ENCODE measurements around the gene RPS8.
A peak's percentile ranks its signal among the peaks of the same experiment; 100 is the strongest.
"Not testable (repeated sequence)": the region's sequence is repeated elsewhere in the genome, so short reads cannot be mapped to it uniquely, and the experiment has no call there.

The RPS8 gene

DNA sequence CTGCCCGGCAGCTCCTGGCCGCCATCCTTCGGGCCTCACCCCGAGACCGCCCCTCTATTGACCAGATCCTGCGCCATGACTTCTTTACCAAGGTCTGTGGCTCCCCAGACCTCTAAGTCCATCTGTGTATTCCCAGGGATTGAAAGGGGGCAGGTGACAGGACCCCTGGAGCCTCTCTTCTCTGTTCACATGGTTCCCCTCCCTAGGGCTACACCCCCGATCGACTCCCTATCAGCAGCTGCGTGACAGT, 27.6 kb downstream of the RPS8 start:
- no peak for DNase-seq (ENCODE audit: low read depth)

DNA sequence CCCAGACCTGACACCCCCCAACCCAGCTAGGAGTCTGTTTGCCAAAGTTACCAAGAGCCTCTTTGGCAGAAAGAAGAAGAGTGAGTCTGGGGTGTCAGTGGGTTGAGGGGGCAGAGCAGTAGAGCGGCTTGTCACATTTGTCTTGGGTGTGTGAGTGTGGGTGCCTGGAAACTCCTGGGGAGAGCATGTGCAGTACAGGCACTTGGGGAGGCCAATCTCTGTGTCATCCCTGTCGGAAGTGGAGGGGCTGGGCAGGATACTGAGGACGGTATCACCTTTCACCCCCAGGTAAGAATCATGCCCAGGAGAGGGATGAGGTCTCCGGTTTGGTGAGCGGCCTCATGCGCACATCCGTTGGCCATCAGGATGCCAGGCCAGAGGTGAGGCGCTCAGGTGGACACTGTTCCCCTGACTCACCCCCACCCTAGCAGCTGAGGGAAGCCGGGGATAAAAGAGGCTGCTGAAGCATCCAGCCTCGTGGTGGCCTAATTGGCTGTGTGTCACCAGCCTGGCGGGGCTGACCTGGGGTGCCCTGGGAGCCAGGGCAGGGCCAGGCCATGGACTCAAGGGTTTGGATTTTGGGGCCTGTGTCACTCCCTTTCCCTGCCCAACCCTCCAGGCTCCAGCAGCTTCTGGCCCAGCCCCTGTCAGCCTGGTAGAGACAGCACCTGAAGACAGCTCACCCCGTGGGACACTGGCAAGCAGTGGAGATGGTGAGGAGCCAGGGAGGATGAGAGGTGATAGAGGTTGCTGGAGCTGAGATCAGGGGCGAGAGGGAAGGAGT, 28.2 kb downstream of the RPS8 start:
- no peak for DNase-seq (ENCODE audit: low read depth)

DNA sequence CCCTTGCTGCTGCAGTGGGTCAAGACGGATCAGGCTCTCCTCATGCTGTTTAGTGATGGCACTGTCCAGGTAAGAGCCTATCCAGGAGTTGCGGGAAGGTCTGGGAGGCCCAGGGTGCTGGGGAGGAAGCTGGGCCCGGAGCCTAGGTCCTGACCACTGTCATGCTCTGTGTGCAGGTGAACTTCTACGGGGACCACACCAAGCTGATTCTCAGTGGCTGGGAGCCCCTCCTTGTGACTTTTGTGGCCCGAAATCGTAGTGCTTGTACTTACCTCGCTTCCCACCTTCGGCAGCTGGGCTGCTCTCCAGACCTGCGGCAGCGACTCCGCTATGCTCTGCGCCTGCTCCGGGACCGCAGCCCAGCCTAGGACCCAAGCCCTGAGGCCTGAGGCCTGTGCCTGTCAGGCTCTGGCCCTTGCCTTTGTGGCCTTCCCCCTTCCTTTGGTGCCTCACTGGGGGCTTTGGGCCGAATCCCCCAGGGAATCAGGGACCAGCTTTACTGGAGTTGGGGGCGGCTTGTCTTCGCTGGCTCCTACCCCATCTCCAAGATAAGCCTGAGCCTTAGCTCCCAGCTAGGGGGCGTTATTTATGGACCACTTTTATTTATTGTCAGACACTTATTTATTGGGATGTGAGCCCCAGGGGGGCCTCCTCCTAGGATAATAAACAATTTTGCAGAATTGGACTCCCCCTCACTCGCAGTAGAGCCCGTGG, 30.1 kb downstream of the RPS8 start:
- no peak for DNase-seq (ENCODE audit: low read depth)

DNA sequence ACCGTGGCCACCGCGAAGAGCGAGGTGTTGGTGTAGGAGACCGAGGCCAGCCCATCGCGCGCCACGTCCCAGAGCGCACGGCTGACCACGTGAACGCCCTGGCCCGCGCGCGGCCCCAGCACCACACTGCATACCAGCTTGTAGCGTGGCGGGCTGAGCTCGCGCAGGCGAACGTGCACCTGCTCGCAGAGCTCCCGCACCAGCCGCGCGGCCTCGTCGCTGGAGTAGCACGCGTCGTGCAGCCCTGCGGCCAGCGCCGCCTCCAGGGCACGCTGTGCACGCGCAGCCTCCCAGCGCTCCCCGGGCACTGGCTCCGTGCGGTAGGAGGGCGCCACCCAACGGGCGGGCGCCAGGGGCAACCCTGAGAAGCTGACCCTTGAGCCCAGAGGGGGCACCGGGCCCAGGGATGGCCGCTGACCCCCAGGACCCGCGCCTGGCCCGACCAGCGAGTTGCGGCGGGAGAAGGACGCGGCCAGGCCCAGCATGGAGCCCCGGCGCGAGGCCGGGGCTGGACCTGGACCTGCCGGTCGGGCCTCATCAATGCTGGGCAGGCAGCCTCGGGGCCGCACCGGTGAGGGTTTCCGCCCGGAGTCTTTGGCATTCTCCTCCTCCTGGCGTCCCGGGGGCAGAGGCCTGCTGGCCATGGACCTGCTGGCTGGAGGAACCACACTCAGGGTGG, 30.8 kb downstream of the RPS8 start:
- no peak for DNase-seq (ENCODE audit: low read depth)

DNA sequence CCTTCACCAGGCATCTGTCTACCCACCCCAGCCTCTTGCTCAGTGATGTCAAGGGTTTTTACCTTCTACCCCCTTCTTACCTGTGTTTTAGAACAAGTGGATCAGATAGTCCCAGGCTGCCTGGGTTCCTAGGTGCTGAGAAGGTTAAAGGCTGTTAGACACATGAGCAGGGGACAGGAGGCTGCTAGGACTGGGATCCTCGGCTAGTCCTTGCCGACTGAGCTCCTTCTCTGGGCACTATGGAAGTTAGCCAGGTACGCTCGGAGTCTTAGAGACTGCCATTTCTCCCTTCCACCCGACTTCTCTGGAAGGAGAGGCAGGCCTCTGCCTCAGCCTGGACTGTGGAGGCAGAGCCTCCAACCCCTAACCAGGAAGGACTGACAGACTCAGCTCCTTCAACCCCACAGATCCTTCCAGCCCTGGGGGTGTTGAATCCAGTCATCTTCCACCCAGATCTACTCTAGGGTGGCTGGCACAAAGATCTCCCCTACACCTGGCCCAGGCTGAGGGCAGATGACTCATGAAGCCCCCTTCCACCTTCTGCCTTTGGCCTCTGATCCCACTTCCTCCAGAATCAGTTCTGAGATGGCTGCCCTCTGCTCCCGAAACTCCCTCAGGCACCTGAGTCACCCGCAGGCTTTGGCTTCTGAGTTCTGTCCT, 31.5 kb downstream of the RPS8 start, which contains the start of gene DYNLT4:
DYNLT4 (minus strand) TSS at position 648 of the 660 bp plus-strand sequence. CDS start 683 bp downstream, outside the sequence.
- no peak for DNase-seq (ENCODE audit: low read depth)

DNA sequence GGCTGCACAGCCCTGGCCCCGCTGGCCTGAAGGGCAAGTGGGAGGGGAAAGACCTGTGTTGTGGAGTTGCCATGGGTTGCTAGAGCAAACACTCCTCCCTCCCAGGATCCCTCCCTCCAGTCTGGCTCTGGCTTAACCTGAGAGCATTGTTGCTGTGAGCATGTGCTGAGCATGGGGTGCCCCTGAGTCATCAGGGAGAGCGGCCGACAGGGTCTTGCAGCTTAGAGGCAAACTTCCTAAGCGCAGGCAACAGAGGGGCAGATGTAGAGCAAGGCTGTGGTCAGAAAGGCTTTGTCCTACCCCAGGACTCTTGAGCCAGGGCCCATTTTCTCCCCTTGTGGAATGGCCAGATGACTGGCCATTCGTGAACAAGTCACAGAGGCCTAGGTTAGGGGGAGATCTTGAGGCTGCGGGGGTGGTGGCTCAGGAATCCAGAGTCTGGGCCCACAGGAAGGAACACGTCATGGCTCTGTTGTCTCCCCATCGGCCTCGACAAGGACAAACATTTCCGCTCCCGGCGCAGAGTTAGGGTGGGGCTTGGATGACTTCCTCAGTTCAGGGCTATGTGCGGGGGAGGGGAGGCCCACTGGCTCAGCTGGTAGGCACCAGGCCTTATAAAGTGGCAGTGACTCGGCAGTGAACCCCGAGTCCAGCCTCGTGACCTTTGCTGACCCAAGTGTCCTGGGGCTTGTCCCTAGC, 32.2 kb downstream of the RPS8 start:
- peak; percentile 100 for DNase-seq (ENCODE audit: low read depth)

DNA sequence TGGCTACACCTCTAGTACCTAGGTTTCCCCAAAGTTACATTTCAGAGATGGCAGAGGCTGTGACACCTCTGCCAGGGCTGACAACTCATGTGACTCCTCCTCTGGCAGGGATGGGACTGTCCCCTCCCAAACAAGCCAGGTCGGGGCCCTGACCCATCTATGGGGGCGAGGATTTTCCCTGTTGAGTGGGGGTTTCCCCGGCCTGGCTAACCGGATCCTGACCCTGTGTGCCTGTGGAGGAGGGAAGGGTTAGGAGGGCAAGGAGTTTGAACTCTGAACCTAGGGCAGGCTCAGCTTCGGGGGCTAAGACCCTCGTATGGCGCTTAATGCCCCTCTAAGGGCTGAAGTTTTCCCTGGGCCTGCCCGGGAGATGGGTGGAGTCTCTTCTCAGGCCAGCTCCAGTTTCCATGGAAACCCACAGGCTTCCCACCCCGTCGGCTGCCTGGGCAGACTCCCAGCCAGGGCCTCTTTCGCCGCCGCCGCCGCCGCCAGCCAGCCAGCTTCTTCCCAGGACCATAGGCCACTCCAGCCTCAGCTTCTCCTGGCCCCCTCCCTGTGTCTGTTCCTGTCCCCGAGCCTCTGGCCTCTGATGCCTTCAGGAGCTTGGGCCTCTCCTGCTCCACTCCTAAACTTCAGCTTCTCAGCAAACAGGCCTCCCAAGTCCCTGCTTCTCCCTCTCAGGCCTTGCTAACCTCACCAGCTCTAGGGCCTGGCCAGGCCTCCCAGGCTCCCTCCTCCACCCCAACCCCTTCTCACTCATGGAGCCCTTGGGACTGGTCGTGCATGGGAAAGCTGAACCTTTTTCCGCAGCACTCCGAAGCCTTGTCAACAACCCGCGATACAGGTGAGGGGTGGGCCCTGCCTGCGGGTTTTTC, 33.0 kb downstream of the RPS8 start, which contains the start of gene BTBD19:
BTBD19 (plus strand) TSS at position 461 of the 875 bp plus-strand sequence; CDS start at position 759, 298 bp downstream.
- peak; percentile 93 for DNase-seq (ENCODE audit: low read depth)

DNA sequence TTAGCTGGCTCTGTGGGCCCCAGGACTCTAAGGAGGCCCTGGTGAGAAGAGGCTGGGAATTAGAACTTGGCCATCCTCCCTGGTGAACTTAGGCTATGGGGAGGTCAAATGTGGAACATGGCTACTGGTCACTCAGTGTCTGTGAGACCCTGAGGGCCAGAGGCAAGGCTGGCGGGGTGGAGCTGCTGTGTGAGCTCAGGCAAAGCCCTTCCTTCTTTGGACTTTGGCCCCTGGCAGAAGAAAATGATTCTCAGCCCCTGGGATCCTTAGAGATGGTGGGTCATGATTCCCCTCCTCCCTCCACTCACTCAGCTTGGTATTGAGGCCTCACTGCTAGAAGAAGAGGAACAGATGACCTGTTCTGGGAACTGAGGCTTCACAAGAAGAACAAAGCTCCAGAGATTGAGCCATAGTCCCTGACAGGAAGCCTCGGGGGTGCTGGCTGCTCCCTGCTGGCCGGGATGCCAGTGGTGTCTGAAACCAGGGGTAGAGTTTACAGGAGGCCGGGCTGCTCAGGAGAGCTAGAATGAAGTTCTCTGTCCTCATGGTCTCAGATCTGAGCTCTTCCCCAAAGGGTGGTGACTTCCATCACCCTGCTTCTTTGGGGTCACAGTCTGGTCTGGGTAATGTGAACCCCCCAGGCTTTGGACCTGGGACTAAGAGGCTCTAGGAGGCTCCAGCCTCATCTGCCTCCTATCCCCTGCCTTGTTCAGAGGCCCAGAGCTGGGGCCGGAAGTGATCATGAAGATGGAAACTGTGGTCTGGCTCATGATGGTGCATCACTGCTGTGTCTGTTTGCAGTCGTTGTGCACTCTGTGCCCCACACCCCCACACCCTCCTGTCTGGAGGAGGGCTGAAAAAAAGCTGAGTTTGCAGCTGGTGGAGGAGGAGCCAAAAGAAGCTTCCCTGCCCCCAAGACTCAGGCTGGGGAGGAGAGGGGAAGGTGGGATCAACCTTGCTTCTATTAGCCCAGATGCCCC, 33.9 kb downstream of the RPS8 start:
- peak; percentile 82 for DNase-seq (ENCODE audit: low read depth)

GRCh38 chr1:44810101-44810761, 34.9 kb downstream of the RPS8 start:
- peak; percentile 42 for DNase-seq (ENCODE audit: low read depth)

DNA sequence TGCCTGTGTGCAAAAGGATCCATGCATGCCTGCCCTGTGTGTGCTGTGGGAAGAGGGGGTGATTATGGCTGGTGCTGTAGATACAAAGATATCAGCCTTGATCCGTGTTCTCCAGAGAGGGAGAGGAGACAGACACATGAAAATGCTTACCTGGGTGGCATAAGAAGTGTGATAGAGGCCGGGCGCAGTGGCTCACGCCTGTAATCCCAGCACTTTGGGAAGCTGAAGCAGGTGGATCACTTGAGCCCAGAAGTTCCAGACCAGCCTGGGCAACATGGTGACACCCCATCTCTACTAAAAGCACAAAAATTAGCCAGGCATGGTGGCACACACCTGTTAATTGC, 35.4 kb downstream of the RPS8 start:
- DNase-seq (ENCODE audit: low read depth): not testable (repeated sequence)

DNA sequence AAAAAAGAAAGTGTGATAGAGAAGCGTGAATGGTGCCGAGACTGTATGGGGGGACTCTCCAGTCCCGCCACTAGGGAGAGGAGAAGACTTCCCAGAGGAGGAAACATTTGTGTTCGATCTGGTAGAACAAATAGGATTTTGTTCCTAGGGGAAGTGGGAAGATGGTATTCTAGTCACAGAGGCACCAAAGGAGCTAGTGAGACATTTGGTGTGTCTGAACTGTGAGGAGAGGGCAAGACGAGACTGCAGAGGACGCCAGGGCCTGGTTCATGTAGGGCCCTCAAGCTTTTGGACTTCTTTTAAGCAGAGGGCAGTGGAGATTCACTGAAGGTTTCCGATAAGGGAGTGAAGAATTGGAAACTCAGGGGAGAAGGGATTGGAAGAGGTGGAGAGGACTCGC, 35.9 kb downstream of the RPS8 start:
- DNase-seq (ENCODE audit: low read depth): no peak

GRCh38 chr1:44812822-44813543, 37.6 kb downstream of the RPS8 start:
- DNase-seq (ENCODE audit: low read depth): no peak

DNA sequence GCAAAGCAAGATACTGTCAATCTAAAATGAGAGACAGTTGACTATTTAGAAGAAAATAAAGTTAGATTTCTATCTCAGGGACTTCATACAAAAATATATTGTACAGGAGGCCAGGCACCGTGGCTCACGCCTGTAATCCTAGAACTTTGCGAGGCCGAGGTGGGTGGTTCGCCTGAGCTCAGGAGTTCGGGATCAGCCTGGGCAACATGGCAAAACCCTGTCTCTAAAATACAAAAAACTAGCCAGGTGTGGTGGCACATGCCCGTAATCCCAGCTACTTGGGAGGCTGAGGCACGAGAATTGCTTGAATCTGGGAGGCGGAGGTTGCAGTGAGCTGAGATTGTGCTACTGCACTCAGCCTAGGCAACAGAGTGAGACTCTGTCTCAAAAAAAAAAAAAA, 40.6 kb downstream of the RPS8 start:
- not testable (repeated sequence) for DNase-seq (ENCODE audit: low read depth)

DNA sequence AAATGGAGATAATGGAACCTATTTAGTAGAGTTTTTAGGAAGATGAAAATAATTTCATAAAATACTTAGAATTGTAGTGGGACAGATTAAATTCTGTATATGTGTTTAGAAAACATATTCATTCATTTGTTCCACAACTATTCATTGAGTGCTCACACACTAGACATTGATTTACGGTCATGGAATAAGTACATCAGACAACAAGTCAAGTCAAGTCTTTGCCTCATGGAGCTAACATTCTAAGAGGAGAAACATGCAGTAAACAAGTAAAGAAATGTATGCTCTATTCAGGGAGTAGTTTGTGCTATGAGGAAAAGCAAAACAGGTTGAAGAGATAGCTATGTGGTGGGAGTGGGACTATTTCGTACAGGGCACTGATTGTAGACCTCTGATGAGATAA, 42.0 kb downstream of the RPS8 start:
- no peak for DNase-seq (ENCODE audit: low read depth)

DNA sequence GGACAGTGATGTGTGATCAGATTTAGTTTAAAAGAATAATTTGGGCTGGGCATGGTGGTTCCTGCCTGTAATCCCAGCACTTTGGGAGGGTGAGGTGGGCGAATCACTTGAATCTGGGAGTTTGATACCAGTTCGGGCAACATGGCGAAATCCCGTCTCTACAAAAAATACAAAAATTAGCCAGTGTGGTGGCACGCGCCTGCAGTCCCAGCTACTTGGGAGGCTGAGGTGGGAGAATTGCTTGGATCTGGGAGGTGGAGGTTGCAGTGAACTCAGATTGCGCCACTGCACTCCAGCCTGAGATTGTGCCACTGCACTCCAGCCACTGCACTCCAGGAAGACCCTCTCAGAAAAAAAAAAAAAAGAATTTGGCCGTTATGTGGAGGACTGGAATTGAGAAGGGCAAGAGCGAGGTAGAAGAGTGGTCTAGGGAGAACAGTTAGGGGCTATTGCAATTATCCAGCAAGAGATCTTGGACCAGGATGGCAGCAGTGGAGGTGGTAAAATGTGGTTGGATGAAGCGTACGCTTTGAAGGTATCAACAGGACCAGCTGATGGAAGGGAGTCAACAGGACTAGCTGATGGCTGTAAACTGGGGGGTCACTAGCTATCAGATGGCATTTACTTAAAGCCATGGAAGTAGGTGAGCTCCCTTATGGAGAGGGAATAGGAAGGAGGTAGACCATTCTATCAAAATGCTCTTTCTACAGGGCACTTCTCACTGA, 42.6 kb downstream of the RPS8 start:
- DNase-seq (ENCODE audit: low read depth): no peak

GRCh38 chr1:44819196-44819607, 43.9 kb downstream of the RPS8 start:
- no peak for DNase-seq (ENCODE audit: low read depth)

GRCh38 chr1:44819608-44820327, 44.4 kb downstream of the RPS8 start:
- DNase-seq (ENCODE audit: low read depth): peak; percentile 93

All from iris pigment epithelial cell (primary cell).